Kasumi-1 (cell line): Measurements from ENCODE around the gene ANXA2R.
"Not testable (repeated sequence)": the region's sequence is repeated elsewhere in the genome, so short reads cannot be mapped to it uniquely, and the experiment has no call there.

Source experiments
- DNase-seq, 2 experiments: peaks; one replicate each; lab custom pipeline; 2025; lab: John Stamatoyannopoulos, UW

The ANXA2R gene

DNA sequence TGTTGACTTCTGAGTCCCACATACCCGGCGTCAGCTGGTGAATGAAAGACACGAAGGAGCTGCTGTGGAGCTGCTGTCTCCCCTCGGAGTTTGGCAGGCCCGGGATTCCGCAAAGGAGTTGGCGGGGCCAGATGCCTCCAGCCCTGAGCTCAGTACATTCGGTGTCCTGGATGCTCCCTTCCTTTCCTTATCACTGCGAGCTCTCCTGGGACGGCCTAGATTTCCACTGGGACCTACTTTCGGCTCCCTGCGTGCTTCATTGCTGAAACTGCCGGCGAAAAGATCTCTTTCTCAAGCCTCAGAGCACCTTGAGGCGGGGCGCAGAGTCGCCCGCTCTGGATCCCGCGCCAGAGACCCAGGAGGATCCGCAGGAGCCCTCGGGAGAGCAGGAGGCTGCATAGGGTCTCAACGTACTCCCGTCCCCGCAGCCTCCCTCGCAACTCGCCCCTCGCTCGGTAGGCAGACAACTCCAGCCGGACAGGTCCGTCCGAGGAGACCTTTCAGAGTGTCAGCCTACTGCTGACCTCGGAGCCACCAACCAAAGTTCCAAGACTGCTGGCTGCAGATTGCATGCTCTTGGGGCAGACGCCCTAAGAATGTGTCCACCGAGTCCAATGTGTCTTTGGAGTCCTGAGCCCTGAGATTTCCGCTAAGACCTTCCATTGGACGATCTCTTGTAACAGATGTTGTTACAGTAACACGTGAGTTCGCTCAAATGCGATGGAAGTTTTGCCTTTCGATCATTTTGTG lies 6.1 kb downstream of the ANXA2R start:
- no peak for DNase-seq

DNA sequence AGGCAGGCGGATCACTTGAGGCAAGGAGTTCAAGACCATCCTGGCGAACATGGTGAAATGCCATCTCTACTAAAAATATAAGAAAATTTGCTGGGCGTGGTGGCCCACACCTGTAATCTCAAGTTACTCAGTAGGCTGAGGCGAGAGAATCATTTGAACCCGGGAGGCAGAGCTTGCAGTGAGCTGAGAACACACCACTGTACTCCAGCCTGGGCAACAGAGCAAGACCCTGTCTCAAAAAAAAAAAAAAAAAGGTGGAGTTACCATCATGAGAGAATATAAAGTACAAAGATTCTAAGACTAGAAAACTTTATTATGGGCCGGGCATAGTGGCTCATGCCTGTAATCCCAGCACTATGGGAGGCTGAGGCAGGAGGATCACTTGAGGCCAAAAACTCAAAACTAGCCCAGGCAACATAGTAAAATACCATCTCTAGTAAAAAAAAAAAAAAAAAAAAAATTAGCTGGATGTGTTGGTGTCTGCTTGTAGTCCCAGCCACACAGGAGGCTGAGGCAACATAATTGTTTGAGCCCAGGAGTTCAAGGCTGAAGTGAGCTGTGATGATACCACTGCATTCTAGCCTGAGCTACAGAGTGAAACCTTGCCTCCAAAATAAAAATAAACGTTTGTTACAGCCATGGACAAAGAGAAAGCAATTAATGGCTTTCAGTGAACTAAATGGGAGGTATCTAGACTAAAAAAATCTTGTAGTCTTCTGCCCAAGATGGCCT lies 12.9 kb downstream of the ANXA2R start:
- DNase-seq = no peak

- not testable (repeated sequence) for DNase-seq
Measured at GRCh38 chr5:43025184-43025950, 14.8 kb downstream of the ANXA2R start.

GRCh38 chr5:43024217-43024616 lies 15.9 kb downstream of the ANXA2R start:
- no peak for DNase-seq

DNA sequence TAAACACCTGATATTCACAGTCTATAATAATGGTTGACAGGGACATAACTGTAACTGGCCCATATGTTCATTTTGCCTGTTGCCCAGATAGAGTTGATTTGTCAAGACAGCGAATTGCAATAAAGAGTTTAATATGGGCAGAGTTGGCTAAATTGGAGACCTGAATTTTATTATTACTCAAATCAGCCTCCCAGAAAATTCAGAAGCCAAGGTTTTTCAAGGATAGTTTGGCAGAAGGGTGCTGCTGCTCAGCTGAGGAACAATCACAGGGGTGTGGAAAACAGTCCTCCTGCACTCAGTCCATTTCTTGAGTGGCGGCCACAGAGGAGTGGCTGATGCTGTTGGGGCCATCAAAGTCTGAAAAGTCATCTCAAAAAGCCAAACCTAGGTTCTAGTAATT lies 19.0 kb downstream of the ANXA2R start:
- no peak for DNase-seq

- DNase-seq = peak in 1 of 2 experiments; percentile 54
Measured at GRCh38 chr5:43020399-43020746, 19.7 kb downstream of the ANXA2R start.

GRCh38 chr5:43019614-43020398 lies 20.3 kb downstream of the ANXA2R start:
- DNase-seq = peak; percentile 94 to 97

DNA sequence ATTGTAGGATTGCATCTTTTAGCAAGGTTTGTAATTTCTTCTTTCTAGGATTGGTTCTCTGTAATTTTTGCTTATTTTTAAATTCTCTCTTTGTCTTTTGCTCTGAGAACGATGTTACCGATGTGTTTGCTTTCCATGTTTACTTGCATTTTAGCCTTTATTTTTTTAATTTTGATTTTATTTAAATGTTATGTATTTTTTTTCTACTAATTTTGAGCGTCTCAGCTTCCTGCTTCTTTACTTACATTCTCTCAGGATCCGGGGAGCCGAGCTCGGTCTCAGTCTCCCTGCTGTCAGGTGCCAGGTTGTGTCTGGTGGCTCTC lies 20.9 kb downstream of the ANXA2R start:
- DNase-seq = no peak

GRCh38 chr5:43017428-43017815 lies 22.7 kb downstream of the ANXA2R start:
- DNase-seq = peak; percentile 62 to 70

DNA sequence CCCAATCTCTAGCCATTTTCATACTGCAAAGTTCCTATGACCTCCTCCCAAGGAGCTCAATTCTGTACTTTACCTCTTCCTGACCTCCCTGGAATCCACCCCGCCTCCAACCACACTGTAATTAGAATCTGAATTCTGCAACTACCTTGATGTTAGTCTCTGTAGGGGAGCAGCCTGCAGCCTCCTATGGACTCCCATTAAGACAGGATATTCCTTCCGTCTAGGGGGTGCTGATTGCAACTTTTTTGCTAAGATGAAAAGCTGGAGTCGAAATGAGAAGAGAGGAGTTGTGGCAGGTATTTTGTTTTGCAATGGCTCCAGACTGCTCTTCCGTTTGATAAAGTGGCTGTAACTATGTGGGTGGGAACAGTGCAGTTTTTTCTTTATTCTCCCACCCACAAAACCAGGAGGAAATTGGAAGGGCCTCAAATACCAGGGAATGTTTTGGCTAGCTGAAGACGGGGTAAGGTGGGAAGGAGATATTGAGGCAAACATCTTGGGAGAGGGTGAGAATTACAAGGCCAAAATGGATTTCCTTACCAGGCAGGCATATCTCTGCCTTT lies 23.8 kb downstream of the ANXA2R start:
- no peak for DNase-seq

GRCh38 chr5:43014522-43014921 lies 25.6 kb downstream of the ANXA2R start:
- DNase-seq = no peak

DNA sequence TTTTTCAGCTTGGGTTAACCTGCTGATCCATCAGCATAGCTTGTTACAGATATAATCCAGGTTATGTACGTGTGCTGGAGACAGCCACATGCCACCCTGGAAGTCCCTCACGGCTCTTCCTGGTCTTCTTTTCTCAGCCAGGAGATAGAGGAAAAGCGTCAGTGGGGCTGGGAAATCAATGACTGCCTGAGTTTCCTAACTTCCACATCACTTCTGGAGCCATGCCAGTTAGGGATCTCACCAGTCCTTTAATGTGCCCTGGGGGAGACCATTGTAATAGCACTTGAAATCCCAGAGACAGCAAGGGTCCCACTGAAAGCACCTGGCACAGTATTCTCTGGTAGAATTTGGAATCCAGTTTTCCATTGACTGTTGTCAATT lies 29.2 kb downstream of the ANXA2R start:
- DNase-seq = no peak

DNA sequence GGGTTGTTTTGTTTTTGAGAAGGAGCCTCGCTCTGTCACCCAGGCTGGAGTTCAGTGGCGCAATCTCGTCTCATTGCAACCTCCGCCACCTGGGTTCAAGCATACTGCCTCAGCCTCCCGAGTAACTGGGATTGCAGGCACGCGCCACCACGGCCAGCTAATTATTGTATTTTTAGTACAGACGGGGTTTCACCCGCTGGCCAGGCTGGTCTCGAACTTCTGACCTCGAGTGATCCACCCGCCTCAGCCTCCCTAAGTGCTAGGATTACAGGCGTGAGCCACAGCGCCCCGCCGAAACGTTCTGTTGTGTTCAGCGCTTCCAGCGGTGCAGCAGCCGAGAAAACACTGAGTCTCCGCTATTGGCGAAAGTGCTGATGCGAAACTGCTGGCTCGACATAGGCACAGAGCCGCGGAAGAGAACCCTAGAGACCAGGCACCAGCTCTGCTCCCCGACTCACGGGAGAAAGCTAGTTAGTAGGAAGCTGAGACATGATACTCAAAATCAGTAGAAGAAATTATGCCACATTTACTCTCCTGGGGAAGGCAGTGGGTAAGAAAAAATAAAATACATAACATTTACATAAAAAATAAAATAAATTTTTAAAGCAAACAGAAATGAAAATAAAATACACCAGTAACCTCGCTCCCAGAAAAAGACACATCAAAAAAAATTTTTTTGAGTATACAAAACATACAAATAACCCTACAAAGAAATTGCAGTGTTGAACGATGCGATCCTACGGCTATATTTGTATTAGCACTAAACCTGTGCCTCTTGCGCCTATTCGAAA lies 31.6 kb downstream of the ANXA2R start:
- peak; percentile 91 to 92 for DNase-seq

GRCh38 chr5:43007911-43008362 lies 32.2 kb downstream of the ANXA2R start:
- DNase-seq = peak; percentile 88 to 93

DNA sequence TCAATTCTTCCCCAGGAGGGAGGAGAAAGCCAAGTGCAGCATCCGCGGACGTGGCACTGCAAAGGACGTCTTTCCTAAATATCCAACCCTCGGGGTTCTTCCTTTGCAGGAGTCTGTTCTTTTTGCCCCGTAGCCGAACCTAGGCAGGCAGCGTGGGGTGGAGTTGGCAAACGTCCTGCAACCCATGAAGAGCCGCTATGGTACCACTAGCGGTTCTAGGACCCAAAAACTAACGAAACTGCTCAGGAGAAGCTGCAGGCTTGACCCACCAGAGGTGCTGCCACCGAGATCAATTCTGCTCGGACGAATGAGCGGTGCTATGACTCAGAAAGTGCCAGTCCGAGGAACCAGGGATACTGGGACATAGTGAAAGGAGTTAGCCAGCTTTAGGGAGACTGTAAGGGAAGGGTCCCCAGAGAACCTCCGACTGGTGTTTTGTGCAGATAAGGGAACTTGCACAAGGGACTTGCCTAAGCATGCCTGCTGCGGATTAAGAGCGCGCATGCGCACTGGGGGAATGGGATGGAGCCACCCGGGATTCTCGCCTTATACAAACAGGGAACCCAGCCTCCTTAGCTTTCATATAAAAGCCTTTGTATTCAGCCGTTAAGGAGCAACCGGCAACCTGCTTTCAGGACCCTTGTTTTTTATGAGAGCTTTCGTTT lies 32.7 kb downstream of the ANXA2R start:
- DNase-seq = peak; percentile 91 to 93

DNA sequence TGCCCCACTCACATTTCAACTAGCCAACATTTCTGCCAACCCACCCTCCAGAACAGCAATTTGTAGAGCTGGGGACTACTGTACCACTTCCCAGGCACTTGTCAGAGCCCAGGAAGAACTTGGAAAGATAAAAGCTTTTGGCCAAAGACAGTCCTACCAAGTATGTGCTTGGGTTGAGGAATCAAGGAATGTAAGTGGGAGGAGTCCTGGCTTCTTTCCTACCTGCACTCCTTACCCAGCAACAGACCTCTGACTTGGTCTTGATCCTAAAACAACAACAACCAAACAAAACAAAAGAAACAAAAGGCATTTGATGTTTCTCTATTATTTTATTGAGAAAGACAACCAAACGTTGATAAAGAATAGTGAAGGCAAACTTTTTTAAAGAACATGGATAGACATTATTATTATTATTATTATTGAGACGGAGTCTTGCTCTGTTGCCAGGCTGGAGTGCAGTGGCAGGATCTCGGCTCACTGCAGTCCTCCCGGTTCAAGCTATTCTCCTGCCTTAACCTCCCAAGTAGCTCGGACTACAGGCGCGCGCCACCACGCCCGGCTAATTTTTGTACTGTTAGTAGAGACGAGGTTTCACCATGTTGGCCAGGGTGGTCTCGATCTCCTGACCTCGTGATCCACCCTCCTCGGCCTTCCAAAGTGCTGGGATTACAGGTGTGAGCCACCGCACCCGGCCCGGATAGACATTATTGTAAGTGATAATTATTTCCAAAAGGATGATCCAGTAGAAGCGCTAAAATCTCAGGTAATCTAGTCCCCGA lies 33.5 kb downstream of the ANXA2R start:
- no peak for DNase-seq

GRCh38 chr5:43005031-43005430 lies 35.1 kb downstream of the ANXA2R start:
- DNase-seq = no peak

- no peak for DNase-seq
Measured at GRCh38 chr5:43001748-43002147, 38.4 kb downstream of the ANXA2R start.

GRCh38 chr5:43000914-43001313 lies 39.2 kb downstream of the ANXA2R start:
- no peak for DNase-seq
